ENCODE data around the gene CLCNKA. TPM values are rescaled to one million over a fixed set of nuclear protein-coding genes. Genes with fewer than 3 reads are reported as not detected.

CLCNKA gene
- total RNA-seq, 1 experiment from 2014 or later = 0.10 TPM

DNA sequence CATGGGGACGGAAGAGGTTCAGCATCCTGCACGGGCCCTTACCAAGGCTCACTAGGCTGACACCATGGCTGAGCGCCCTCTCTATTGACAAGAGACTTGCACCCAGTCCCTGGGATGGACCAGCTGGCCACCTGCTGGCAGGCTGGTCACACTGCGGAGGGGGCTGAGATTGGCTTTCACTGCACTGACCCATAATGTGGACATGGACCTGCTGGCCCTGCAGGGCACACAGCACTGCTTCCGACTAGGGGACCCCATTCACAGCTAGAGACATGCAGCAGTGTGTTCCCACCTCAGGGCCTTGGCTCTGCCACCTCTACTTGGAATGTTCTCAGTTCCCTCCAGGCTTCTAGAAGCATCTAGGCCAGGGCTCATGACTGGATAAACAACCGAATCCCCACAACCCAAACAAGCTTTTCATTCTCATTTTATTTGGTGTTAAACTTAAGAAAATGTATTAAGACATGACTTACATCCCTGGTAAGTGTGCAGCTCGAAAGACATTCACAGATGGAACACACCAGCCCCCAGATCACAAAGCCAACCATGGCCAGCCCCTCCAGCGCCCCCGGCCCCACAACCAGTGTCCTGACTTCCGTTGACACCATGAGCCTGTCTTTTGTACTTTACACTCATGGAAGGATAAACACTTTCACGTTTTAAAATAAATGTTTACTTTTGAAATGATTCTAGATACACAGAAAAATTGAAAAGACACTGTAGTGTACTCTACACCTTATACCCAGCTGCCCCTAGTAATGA lies 27.1 kb upstream of the CLCNKA start (continued):
- TF ChIP-seq ZNF274 (IDR thresholded peaks at IDR 0.05; ENCODE audit: low read depth, low read length) = no peak
- no peak for TF ChIP-seq ELF1 (IDR thresholded peaks at IDR 0.05; ENCODE audit: borderline replicate concordance, low read depth)
- no peak for TF ChIP-seq CEBPB (IDR thresholded peaks at IDR 0.05; ENCODE audit: low read depth)
- no peak for TF ChIP-seq SP1 (IDR thresholded peaks at IDR 0.05; ENCODE audit: low read depth)
- TF ChIP-seq EZH2 (IDR thresholded peaks at IDR 0.05) = no peak
- no peak for TF ChIP-seq EGR1 (IDR thresholded peaks at IDR 0.05; ENCODE audit: low read depth)
- TF ChIP-seq CBX3 (IDR thresholded peaks at IDR 0.05; ENCODE audit: low read depth) = no peak
- no peak for TF ChIP-seq POLR2AphosphoS5 (IDR thresholded peaks at IDR 0.05; ENCODE audit: low read depth, low read length)
- TF ChIP-seq JUND (IDR thresholded peaks at IDR 0.05) = no peak
- TF ChIP-seq ZFX (IDR thresholded peaks at IDR 0.05) = no peak
- TF ChIP-seq, protein P1, sequence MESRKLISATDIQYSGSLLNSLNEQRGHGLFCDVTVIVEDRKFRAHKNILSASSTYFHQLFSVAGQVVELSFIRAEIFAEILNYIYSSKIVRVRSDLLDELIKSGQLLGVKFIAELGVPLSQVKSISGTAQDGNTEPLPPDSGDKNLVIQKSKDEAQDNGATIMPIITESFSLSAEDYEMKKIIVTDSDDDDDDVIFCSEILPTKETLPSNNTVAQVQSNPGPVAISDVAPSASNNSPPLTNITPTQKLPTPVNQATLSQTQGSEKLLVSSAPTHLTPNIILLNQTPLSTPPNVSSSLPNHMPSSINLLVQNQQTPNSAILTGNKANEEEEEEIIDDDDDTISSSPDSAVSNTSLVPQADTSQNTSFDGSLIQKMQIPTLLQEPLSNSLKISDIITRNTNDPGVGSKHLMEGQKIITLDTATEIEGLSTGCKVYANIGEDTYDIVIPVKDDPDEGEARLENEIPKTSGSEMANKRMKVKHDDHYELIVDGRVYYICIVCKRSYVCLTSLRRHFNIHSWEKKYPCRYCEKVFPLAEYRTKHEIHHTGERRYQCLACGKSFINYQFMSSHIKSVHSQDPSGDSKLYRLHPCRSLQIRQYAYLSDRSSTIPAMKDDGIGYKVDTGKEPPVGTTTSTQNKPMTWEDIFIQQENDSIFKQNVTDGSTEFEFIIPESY (IDR thresholded peaks at IDR 0.05; ENCODE audit: extremely low read depth, insufficient replicate concordance, low read length) = no peak

DNA sequence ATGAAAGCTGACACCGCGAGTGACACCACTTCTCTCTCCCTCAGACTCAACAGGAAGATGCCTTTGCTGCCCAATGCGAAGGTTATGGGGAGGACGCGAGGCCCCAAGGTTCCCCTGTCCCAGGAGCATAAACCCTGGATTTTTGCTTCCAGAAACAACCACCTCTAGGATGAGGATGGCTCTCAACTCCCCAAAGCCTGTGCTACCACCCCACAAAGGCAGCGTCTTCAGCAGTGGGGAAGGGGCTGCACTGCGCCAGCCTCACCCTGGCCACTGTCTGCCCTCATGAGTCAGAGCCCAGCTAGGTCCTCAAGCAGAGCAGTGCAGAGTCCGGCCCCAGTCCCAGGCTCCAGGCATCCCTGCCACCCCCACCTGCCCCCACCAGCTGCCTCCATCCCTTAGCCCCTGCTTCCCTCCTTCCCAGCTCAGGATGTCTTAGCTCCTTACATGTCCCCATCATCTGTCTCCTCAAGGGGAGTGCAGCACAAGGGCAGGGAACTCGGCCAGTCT lies 24.7 kb upstream of the CLCNKA start:
- Histone ChIP-seq H3K27ac (ENCODE audit: low read depth, low read length) (no peak overlapping the region), H3K4me3 (replicated peaks in 1 of 2; ENCODE audit: low read depth in 1 of 2, low read length in 2 of 2) (no peak overlapping the region), H4K20me1 (ENCODE audit: insufficient read depth) (no peaks in the 10 kb centered on the region), H3K4me1 (ENCODE audit: control insufficient read depth in 1 of 2, insufficient read depth in 2 of 2, low read length in 2 of 2) (no peaks in the 10 kb centered on the region), H3K36me3 (ENCODE audit: control insufficient read depth in 1 of 2, insufficient read depth in 2 of 2, low read length in 2 of 2) (no peaks in the 10 kb centered on the region), H3K79me2 (ENCODE audit: insufficient read depth, low read length) (no peaks in the 10 kb centered on the region), H3K4me2 (ENCODE audit: low read length) (no peak overlapping the region), H3K9ac (ENCODE audit: low read length) (no peak overlapping the region), H3K9me2 (ENCODE audit: insufficient read depth) (no peaks in the 10 kb centered on the region), H3K27me3 (ENCODE audit: insufficient read depth, low read length) (no peaks in the 10 kb centered on the region), H2AFZ (ENCODE audit: low read depth, low read length, poor library complexity, severe bottlenecking) (no peak overlapping the region), H3K9me3 (ENCODE audit: control insufficient read depth in 1 of 2, insufficient read depth in 1 of 2, low read depth in 1 of 2, low read length in 2 of 2) (no peaks in the 10 kb centered on the region)
- ChIA-PET CTCF (interaction anchor here (1.7 to 2.0 kb wide), 2 partner anchors 181 to 205 kb away, joined by 5 to 8 read pairs; no protein-coding TSS in a partner anchor), POLR2A (interaction anchor here (1.0 kb wide), 1 partner anchor 198 kb away, joined by 3 read pairs; no protein-coding TSS in a partner anchor), RAD21 (ENCODE audit: low non-redundant PET in 1 of 2, low total read pairs in 2 of 2, uncharacterized antibody in 2 of 2, unreplicated experiment in 2 of 2) (no interaction called here)
- intact Hi-C loops (cut with micrococcal nuclease) = no loop called here
- no TSS peak for BruUV-seq (replicated peaks)
- DNase-seq (ENCODE audit: low read depth, low spot score) = no peak
- no peak for ATAC-seq
- TF ChIP-seq SRF (IDR thresholded peaks at IDR 0.05; ENCODE audit: low read depth) = no peak
- no peak for TF ChIP-seq ELF1 (IDR thresholded peaks at IDR 0.05; ENCODE audit: borderline replicate concordance, low read depth)
- no peak for TF ChIP-seq SP1 (IDR thresholded peaks at IDR 0.05; ENCODE audit: low read depth)
- TF ChIP-seq, protein P2, sequence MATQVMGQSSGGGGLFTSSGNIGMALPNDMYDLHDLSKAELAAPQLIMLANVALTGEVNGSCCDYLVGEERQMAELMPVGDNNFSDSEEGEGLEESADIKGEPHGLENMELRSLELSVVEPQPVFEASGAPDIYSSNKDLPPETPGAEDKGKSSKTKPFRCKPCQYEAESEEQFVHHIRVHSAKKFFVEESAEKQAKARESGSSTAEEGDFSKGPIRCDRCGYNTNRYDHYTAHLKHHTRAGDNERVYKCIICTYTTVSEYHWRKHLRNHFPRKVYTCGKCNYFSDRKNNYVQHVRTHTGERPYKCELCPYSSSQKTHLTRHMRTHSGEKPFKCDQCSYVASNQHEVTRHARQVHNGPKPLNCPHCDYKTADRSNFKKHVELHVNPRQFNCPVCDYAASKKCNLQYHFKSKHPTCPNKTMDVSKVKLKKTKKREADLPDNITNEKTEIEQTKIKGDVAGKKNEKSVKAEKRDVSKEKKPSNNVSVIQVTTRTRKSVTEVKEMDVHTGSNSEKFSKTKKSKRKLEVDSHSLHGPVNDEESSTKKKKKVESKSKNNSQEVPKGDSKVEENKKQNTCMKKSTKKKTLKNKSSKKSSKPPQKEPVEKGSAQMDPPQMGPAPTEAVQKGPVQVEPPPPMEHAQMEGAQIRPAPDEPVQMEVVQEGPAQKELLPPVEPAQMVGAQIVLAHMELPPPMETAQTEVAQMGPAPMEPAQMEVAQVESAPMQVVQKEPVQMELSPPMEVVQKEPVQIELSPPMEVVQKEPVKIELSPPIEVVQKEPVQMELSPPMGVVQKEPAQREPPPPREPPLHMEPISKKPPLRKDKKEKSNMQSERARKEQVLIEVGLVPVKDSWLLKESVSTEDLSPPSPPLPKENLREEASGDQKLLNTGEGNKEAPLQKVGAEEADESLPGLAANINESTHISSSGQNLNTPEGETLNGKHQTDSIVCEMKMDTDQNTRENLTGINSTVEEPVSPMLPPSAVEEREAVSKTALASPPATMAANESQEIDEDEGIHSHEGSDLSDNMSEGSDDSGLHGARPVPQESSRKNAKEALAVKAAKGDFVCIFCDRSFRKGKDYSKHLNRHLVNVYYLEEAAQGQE (IDR thresholded peaks at IDR 0.05; ENCODE audit: low read depth) = no peak
- TF ChIP-seq, protein P3, sequence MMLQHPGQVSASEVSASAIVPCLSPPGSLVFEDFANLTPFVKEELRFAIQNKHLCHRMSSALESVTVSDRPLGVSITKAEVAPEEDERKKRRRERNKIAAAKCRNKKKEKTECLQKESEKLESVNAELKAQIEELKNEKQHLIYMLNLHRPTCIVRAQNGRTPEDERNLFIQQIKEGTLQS (IDR thresholded peaks at IDR 0.05) = no peak
- TF ChIP-seq, protein P4, sequence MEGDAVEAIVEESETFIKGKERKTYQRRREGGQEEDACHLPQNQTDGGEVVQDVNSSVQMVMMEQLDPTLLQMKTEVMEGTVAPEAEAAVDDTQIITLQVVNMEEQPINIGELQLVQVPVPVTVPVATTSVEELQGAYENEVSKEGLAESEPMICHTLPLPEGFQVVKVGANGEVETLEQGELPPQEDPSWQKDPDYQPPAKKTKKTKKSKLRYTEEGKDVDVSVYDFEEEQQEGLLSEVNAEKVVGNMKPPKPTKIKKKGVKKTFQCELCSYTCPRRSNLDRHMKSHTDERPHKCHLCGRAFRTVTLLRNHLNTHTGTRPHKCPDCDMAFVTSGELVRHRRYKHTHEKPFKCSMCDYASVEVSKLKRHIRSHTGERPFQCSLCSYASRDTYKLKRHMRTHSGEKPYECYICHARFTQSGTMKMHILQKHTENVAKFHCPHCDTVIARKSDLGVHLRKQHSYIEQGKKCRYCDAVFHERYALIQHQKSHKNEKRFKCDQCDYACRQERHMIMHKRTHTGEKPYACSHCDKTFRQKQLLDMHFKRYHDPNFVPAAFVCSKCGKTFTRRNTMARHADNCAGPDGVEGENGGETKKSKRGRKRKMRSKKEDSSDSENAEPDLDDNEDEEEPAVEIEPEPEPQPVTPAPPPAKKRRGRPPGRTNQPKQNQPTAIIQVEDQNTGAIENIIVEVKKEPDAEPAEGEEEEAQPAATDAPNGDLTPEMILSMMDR (IDR thresholded peaks at IDR 0.05 in 2 of 3, conservative IDR thresholded peaks at IDR 0.05 in 1 of 3; ENCODE audit: borderline replicate concordance in 1 of 3, insufficient read depth in 1 of 3, low read depth in 2 of 3, low read length in 2 of 3) = no peak
- TF ChIP-seq RAD21 (IDR thresholded peaks at IDR 0.05; ENCODE audit: low read depth) = no peak
- no peak for TF ChIP-seq EZH2 (IDR thresholded peaks at IDR 0.05)
- TF ChIP-seq POLR2A (IDR thresholded peaks at IDR 0.05; ENCODE audit: borderline replicate concordance, extremely low read depth, insufficient read depth, insufficient read length) = no peak
- TF ChIP-seq, protein P5, sequence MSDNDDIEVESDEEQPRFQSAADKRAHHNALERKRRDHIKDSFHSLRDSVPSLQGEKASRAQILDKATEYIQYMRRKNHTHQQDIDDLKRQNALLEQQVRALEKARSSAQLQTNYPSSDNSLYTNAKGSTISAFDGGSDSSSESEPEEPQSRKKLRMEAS (IDR thresholded peaks at IDR 0.05) = no peak
